ENCODE measurements around the gene TMEM258.

Gene TMEM258

GRCh38 chr11:61751384-61751783, 41.0 kb downstream of the TMEM258 start:
- Histone ChIP-seq H3K27me3 (replicated peaks) (no peaks in the 10 kb centered on the region), H3K36me3 (replicated peaks) (no peaks in the 10 kb centered on the region), H3K4me3 (ENCODE audit: low read depth, low read length) (no peak overlapping the region), H3K27ac (no peak overlapping the region)
- DNase-seq: no peak
- no peak for TF ChIP-seq CTCF (IDR thresholded peaks at IDR 0.05; ENCODE audit: low read depth, low read length, missing control alignments)
- in situ Hi-C loops (cut with HindIII; ENCODE audit: low pct_ligation_motif_present, low sequenced_read_pairs): no loop called here

GRCh38 chr11:61750631-61751273, 41.6 kb downstream of the TMEM258 start:
- in situ Hi-C loops (cut with HindIII; ENCODE audit: low pct_ligation_motif_present, low sequenced_read_pairs): no loop called here
- no peak overlapping the region for H3K4me3 ChIP-seq (ENCODE audit: low read depth, low read length)
- no peak for TF ChIP-seq CTCF (IDR thresholded peaks at IDR 0.05; ENCODE audit: low read depth, low read length, missing control alignments)
- no peaks in the 10 kb centered on the region for H3K36me3 ChIP-seq (replicated peaks)
- no peak overlapping the region for H3K27ac ChIP-seq
- no peak for DNase-seq
- H3K27me3 ChIP-seq (replicated peaks): no peaks in the 10 kb centered on the region

- peak; percentile 23 for DNase-seq
- H3K4me3 ChIP-seq (ENCODE audit: low read depth, low read length): no peak overlapping the region
- TF ChIP-seq CTCF (IDR thresholded peaks at IDR 0.05; ENCODE audit: low read depth, low read length, missing control alignments): no peak
- in situ Hi-C loops (cut with HindIII; ENCODE audit: low pct_ligation_motif_present, low sequenced_read_pairs): no loop called here
- H3K36me3 ChIP-seq (replicated peaks): no peaks in the 10 kb centered on the region
- H3K27me3 ChIP-seq (replicated peaks): no peaks in the 10 kb centered on the region
- no peak overlapping the region for H3K27ac ChIP-seq
These were observed 42.7 kb downstream of the TMEM258 start for GRCh38 chr11:61749591-61750217.

GRCh38 chr11:61747967-61748285, 44.5 kb downstream of the TMEM258 start:
- Histone ChIP-seq H3K27me3 (replicated peaks) (no peaks in the 10 kb centered on the region), H3K27ac (no peak overlapping the region), H3K36me3 (replicated peaks) (peaks cover 5% of the 10 kb centered on the region), H3K4me3 (ENCODE audit: low read depth, low read length) (no peak overlapping the region)
- TF ChIP-seq CTCF (IDR thresholded peaks at IDR 0.05; ENCODE audit: low read depth, low read length, missing control alignments): no peak
- in situ Hi-C loops (cut with HindIII; ENCODE audit: low pct_ligation_motif_present, low sequenced_read_pairs): no loop called here
- no peak for DNase-seq

- no peak overlapping the region for H3K4me3 ChIP-seq (ENCODE audit: low read depth, low read length)
- DNase-seq: peak; percentile 56
- H3K27me3 ChIP-seq (replicated peaks): no peaks in the 10 kb centered on the region
- H3K36me3 ChIP-seq (replicated peaks): peaks cover 5% of the 10 kb centered on the region
- in situ Hi-C loops (cut with HindIII; ENCODE audit: low pct_ligation_motif_present, low sequenced_read_pairs): no loop called here
- peak; percentile 96 for TF ChIP-seq CTCF (IDR thresholded peaks at IDR 0.05; ENCODE audit: low read depth, low read length, missing control alignments)
- H3K27ac ChIP-seq: no peak overlapping the region
These were observed 45.0 kb downstream of the TMEM258 start for GRCh38 chr11:61747192-61747966.

Data from brain microvascular endothelial cell (primary cell).